Gastrocnemius medialis (tissue), 4 donors: Measurements from ENCODE around the gene OGFOD2. TPM values are rescaled to one million over a fixed set of nuclear protein-coding genes. Genes with fewer than 3 reads are reported as not detected.

Experiments
- ATAC-seq, 2 donors: fragments of 150-250 bp; one replicate each; pipeline ENCODE4 v1.9.1; 2016
- DNase-seq, 2 donors: peaks; one replicate each; pipeline ENCODE4 v3.0.0-alpha.2; 2019
- H3K27ac ChIP-seq, 4 donors: fragments of 200-600 bp; sonication (generic); 1 replicate in 1 of 4; 2 replicates in 3 of 4; pipeline ENCODE4 v1.5.1; 2016 to 2018; ENCODE audit warnings: mild to moderate bottlenecking in 2 of 4, moderate library complexity in 1 of 4
- H3K27me3 ChIP-seq, 3 donors: fragments of 200-600 bp; sonication (generic) in 2 of 3; 1 replicate in 1 of 3; 2 replicates in 2 of 3; pipeline versions ENCODE4 v1.5.1 to v1.6.0; 2016 to 2019; ENCODE audit warnings: mild to moderate bottlenecking in 1 of 3, moderate library complexity in 1 of 3
- H3K36me3 ChIP-seq, 2 donors: fragments of 200-600 bp; sonication (generic) in 1 of 2; one replicate each; pipeline ENCODE4 v1.5.1; 2017 to 2018
- H3K4me1 ChIP-seq, 2 donors: fragments of 200-600 bp; sonication (generic) in 1 of 2; one replicate each; pipeline ENCODE4 v1.5.1; 2016 to 2017; ENCODE audit warnings: mild to moderate bottlenecking in 2 of 2
- H3K4me3 ChIP-seq, 4 donors: fragments of 200-600 bp; sonication (generic) in 3 of 4; 1 replicate in 1 of 4; 2 replicates in 3 of 4; pipeline ENCODE4 v1.5.1; 2016 to 2019; ENCODE audit warnings: mild to moderate bottlenecking in 2 of 4
- H3K9me3 ChIP-seq, 3 donors: fragments of 200-600 bp; sonication (generic) in 2 of 3; 1 replicate in 1 of 3; 2 replicates in 2 of 3; pipeline ENCODE4 v1.5.1; 2016 to 2019
- CTCF ChIP-seq, 5 experiments: fragments of 450-650 bp in 3 of 5; fragments of 200-600 bp in 2 of 5; sonication (generic) in 2 of 5; IDR thresholded peaks in 4 of 5; conservative IDR thresholded peaks in 1 of 5; 1 replicate in 4 of 5; 2 replicates in 1 of 5; pipeline ENCODE4 v1.5.1; 2016 to 2019; ENCODE audit warnings: antibody characterized with exemption in 5 of 5, mild to moderate bottlenecking in 3 of 5, moderate library complexity in 3 of 5
- POLR2A ChIP-seq, 2 donors: fragments of 450-650 bp; IDR thresholded peaks; one replicate each; pipeline ENCODE4 v1.6.1; 2017; ENCODE audit warnings: antibody characterized with exemption in 2 of 2, mild to moderate bottlenecking in 2 of 2, moderate library complexity in 2 of 2
- in situ Hi-C, 4 donors: fragments of 200-750 bp; cut with MboI; loops; one replicate each; pipeline versions ENCODE4 v1.15.0 to v1.8.0; 2017; ENCODE audit warnings: low sequenced_read_pairs in 4 of 4
- intact Hi-C: fragments of 100-400 bp; cut with DNase I; formaldehyde crosslinking; loops from one replicate; pipeline ENCODE4 v1.15.1; 2023; ENCODE audit warnings: low total_unique reads
- total RNA-seq, 4 donors: library from RNA; depleted of rRNA; stranded (reverse); fragments of >200 nt; gene quantifications; one replicate each; pipeline versions ENCODE4 v1.1.0 to v1.2.3, GENCODE V29; 2016

OGFOD2 gene
- total RNA-seq, 4 donors from 2014 or later = 3.2 to 11.7 (median 7.8) TPM

- intact Hi-C loops (no loop called here), in situ Hi-C loops (no loop called here)
- no peaks in the 10 kb centered on the region for H3K36me3 ChIP-seq
- H3K4me3 ChIP-seq = no peak overlapping the region
- TF ChIP-seq CTCF (IDR thresholded peaks at IDR 0.05 in 4 of 5, conservative IDR thresholded peaks at IDR 0.05 in 1 of 5) = no peak
- TF ChIP-seq POLR2A (IDR thresholded peaks at IDR 0.05) = no peak
- H3K4me1 ChIP-seq = no peaks in the 10 kb centered on the region
- H3K27me3 ChIP-seq = no peaks in the 10 kb centered on the region
- no peak overlapping the region for H3K27ac ChIP-seq
- no peak for DNase-seq
- ATAC-seq = no peak
- H3K9me3 ChIP-seq = no peaks in the 10 kb centered on the region
These were observed 42.7 kb downstream of the OGFOD2 start for GRCh38 chr12:123017753-123018152.

- no peak for TF ChIP-seq CTCF (IDR thresholded peaks at IDR 0.05 in 4 of 5, conservative IDR thresholded peaks at IDR 0.05 in 1 of 5)
- TF ChIP-seq POLR2A (IDR thresholded peaks at IDR 0.05) = no peak
- DNase-seq (no peak), ATAC-seq (no peak)
- Histone ChIP-seq H3K4me3 (no peak overlapping the region), H3K36me3 (no peaks in the 10 kb centered on the region), H3K4me1 (no peaks in the 10 kb centered on the region), H3K27ac (no peak overlapping the region), H3K9me3 (no peaks in the 10 kb centered on the region), H3K27me3 (no peaks in the 10 kb centered on the region)
- in situ Hi-C loops = no loop called here
- intact Hi-C loops = no loop called here
These were observed 44.7 kb downstream of the OGFOD2 start for GRCh38 chr12:123019841-123020138.

GRCh38 chr12:123021688-123022604 is 46.9 kb downstream of the OGFOD2 start:
- Histone ChIP-seq H3K4me1 (no peaks in the 10 kb centered on the region), H3K36me3 (no peaks in the 10 kb centered on the region), H3K27me3 (no peaks in the 10 kb centered on the region), H3K4me3 (no peak overlapping the region), H3K27ac (no peak overlapping the region), H3K9me3 (no peaks in the 10 kb centered on the region)
- DNase-seq (no peak), ATAC-seq (no peak)
- in situ Hi-C loops = no loop called here
- TF ChIP-seq POLR2A (IDR thresholded peaks at IDR 0.05) (no peak), CTCF (IDR thresholded peaks at IDR 0.05 in 4 of 5, conservative IDR thresholded peaks at IDR 0.05 in 1 of 5) (no peak)
- intact Hi-C loops = no loop called here

- ATAC-seq = no peak
- intact Hi-C loops = no loop called here
- TF ChIP-seq CTCF (IDR thresholded peaks at IDR 0.05 in 4 of 5, conservative IDR thresholded peaks at IDR 0.05 in 1 of 5) (no peak), POLR2A (IDR thresholded peaks at IDR 0.05) (no peak)
These were observed 47.8 kb downstream of the OGFOD2 start for GRCh38 chr12:123022846-123023245.

More at GRCh38 chr12:123022846-123023245, 47.8 kb downstream of the OGFOD2 start:
- Histone ChIP-seq H3K4me1 (no peaks in the 10 kb centered on the region), H3K9me3 (no peaks in the 10 kb centered on the region), H3K27ac (no peak overlapping the region), H3K36me3 (no peaks in the 10 kb centered on the region), H3K4me3 (no peak overlapping the region), H3K27me3 (no peaks in the 10 kb centered on the region)
- in situ Hi-C loops = no loop called here
- no peak for DNase-seq
